IMR-90 (cell line): Measurements from ENCODE around the gene CREB5. TPM values are rescaled to one million over a fixed set of nuclear protein-coding genes. Genes with fewer than 3 reads are reported as not detected.

ENCODE experiments used
- ATAC-seq: fragments of 200-7000 bp; cut with Tn5 transposase; 2 replicates; pipeline ENCODE4 v1.9.1; 2020; ENCODE audit warnings: low read depth, mild to moderate bottlenecking, moderate library complexity
- BruUV-seq: library from RNA; stranded (reverse); fragments of 400-500 nt; replicated peaks from 2 replicates; lab custom pipeline; 2021; lab: Mats Ljungman, UMichigan
- CTCF ChIA-PET: fragments of 300-600 bp; formaldehyde crosslinking; extraction: SDS; loops from one replicate; lab custom pipeline; 2021; ENCODE audit warnings: antibody characterized with exemption; lab: Yijun Ruan, JAX
- POLR2A ChIA-PET: fragments of 300-600 bp; sonication (Branson Sonifier 250); formaldehyde crosslinking; loops from one replicate; lab custom pipeline; 2022; ENCODE audit warnings: antibody characterized with exemption; ENCODE audit not compliant: unreplicated experiment; lab: Charles Lee
- DNase-seq: peaks from one replicate; pipeline ENCODE4 v3.0.0; 2013
- H2AFZ ChIP-seq: replicated peaks from 2 replicates; pipeline ENCODE3; 2013; ENCODE audit warnings: low read length, mild to moderate bottlenecking; ENCODE audit not compliant: poor library complexity
- H2AK5ac ChIP-seq: 2 replicates; pipeline ENCODE4 v1.6.1; 2013; ENCODE audit warnings: low read depth, low read length, inconsistent platforms
- H2AK9ac ChIP-seq: replicated peaks from 2 replicates; pipeline ENCODE3; 2013; ENCODE audit warnings: mild to moderate bottlenecking, low read depth, low read length, moderate library complexity; ENCODE audit not compliant: poor library complexity
- H2BK120ac ChIP-seq: 2 replicates; pipeline ENCODE4 v1.6.1; 2013; ENCODE audit warnings: low read depth, low read length, inconsistent platforms
- H2BK15ac ChIP-seq: 3 replicates; pipeline ENCODE4 v1.6.1; 2013; ENCODE audit warnings: low read depth, low read length, inconsistent platforms
- H2BK20ac ChIP-seq: 2 replicates; pipeline ENCODE4 v1.6.1; 2013; ENCODE audit warnings: low read depth, mild to moderate bottlenecking, inconsistent platforms, low read length, moderate library complexity
- H2BK5ac ChIP-seq: 2 replicates; pipeline ENCODE4 v1.6.1; 2013; ENCODE audit warnings: mild to moderate bottlenecking, low read depth, low read length, inconsistent platforms; ENCODE audit not compliant: poor library complexity, severe bottlenecking
- H3K14ac ChIP-seq: replicated peaks from 2 replicates; pipeline ENCODE4 v1.6.1; 2013; ENCODE audit warnings: low read depth, low read length, inconsistent platforms
- H3K18ac ChIP-seq: 2 replicates; pipeline ENCODE4 v1.6.1; 2013; ENCODE audit warnings: low read depth, low read length, control low read depth
- H3K23ac ChIP-seq: 2 replicates; pipeline ENCODE4 v1.6.1; 2013; ENCODE audit warnings: low read depth, low read length, inconsistent platforms
- H3K27ac ChIP-seq: 2 replicates; pipeline ENCODE4 v1.5.1; 2013; ENCODE audit warnings: mild to moderate bottlenecking, control low read depth, low read length; ENCODE audit not compliant: insufficient read depth
- H3K27me3 ChIP-seq: 2 replicates; pipeline ENCODE4 v1.6.1; 2013; ENCODE audit warnings: low read length; ENCODE audit not compliant: control insufficient read depth, insufficient read depth
- H3K36me3 ChIP-seq: 2 replicates; pipeline ENCODE4 v1.6.1; 2013; ENCODE audit warnings: low read length, mixed read lengths; ENCODE audit not compliant: control insufficient read depth, insufficient read depth
- H3K4ac ChIP-seq: 2 replicates; pipeline ENCODE4 v1.6.1; 2013; ENCODE audit warnings: low read depth, low read length, inconsistent platforms
- H3K4me1 ChIP-seq: 2 replicates; pipeline ENCODE4 v1.6.1; 2013; ENCODE audit warnings: low read length, mixed read lengths; ENCODE audit not compliant: control insufficient read depth, insufficient read depth
- H3K4me2 ChIP-seq: 2 replicates; pipeline ENCODE4 v1.6.1; 2013; ENCODE audit warnings: low read depth, mild to moderate bottlenecking, control low read depth, low read length, moderate library complexity
- H3K4me3 ChIP-seq: 2 replicates; pipeline ENCODE4 v1.5.1; 2013; ENCODE audit warnings: low read depth, mild to moderate bottlenecking, control low read depth, low read length, moderate library complexity; ENCODE audit not compliant: insufficient read depth
- H3K56ac ChIP-seq: 2 replicates; pipeline ENCODE4 v1.6.1; 2013; ENCODE audit warnings: low read length, inconsistent platforms; ENCODE audit not compliant: insufficient read depth; ENCODE audit errors: extremely low read depth
- H3K79me1 ChIP-seq, 2 experiments: 2 replicates each; pipeline ENCODE4 v1.6.1; 2013; ENCODE audit warnings: low read length in 2 of 2, inconsistent platforms in 1 of 2, low read depth in 1 of 2
- H3K9ac ChIP-seq: 2 replicates; pipeline ENCODE4 v1.6.1; 2013; ENCODE audit warnings: low read depth, low read length, control low read depth
- H3K9me1 ChIP-seq: 2 replicates; pipeline ENCODE4 v1.6.1; 2013; ENCODE audit warnings: low read length, inconsistent platforms; ENCODE audit not compliant: insufficient read depth
- H3K9me3 ChIP-seq: 2 replicates; pipeline ENCODE4 v1.6.1; 2013; ENCODE audit warnings: low read length; ENCODE audit not compliant: control insufficient read depth, insufficient read depth
- H4K20me1 ChIP-seq: 2 replicates; pipeline ENCODE4 v1.6.1; 2013; ENCODE audit warnings: low read length, inconsistent platforms; ENCODE audit not compliant: insufficient read depth
- H4K5ac ChIP-seq: 2 replicates; pipeline ENCODE4 v1.6.1; 2013; ENCODE audit warnings: mild to moderate bottlenecking, low read depth, low read length, control low read depth
- H4K8ac ChIP-seq, 2 experiments: 2 replicates each; pipeline ENCODE4 v1.6.1; 2013; ENCODE audit warnings: low read depth in 2 of 2, low read length in 2 of 2, control low read depth in 1 of 2, inconsistent platforms in 1 of 2
- H4K91ac ChIP-seq: 2 replicates; pipeline ENCODE4 v1.6.1; 2013; ENCODE audit warnings: low read depth, low read length, inconsistent platforms; ENCODE audit not compliant: insufficient read depth
- BHLHE40 ChIP-seq: fragments of 150-350 bp; IDR thresholded peaks from 2 replicates; pipeline ENCODE4 v1.6.1; 2016; ENCODE audit warnings: mild to moderate bottlenecking, low read depth, low read length
- RCOR1 ChIP-seq: IDR thresholded peaks from 2 replicates; pipeline ENCODE4 v1.6.1; 2012; ENCODE audit warnings: mild to moderate bottlenecking, low read length, improper control_type of control experiment; ENCODE audit not compliant: insufficient replicate concordance
- WGBS, 2 experiments: methylation state at CpG; one replicate each; pipeline versions ENCODE4 v1.1.5 to v1.1.7; 2013; ENCODE audit warnings: missing lambda C conversion rate in 2 of 2; ENCODE audit not compliant: insufficient read length in 1 of 2; ENCODE audit errors: extremely low coverage in 2 of 2; 5-methylcytosine and 5-hydroxymethylcytosine counted together
- dilution Hi-C: fragments of 300-500 bp; cut with HindIII; formaldehyde crosslinking; loops from one replicate; pipeline ENCODE4 v1.14.3; 2018; ENCODE audit warnings: low sequenced_read_pairs; ENCODE audit not compliant: unreplicated experiment
- in situ Hi-C: fragments of 300-500 bp; cut with MboI; formaldehyde crosslinking; loops from 3 replicates; pipeline ENCODE4 v1.14.3; 2019; ENCODE audit warnings: low sequenced_read_pairs, inconsistent platforms, mixed read lengths
- intact Hi-C: fragments of 100-400 bp; cut with micrococcal nuclease; formaldehyde crosslinking; loops from 2 replicates; pipeline ENCODE4 v1.10.0; 2022
- polyA plus RNA-seq, 3 experiments: library from polyadenylated mRNA; depleted of rRNA; stranded (reverse); fragments of >200 nt; gene quantifications; 2 replicates each; pipeline ENCODE4 v1.2.3, GENCODE V29; 2012; ENCODE audit warnings: low replicate concordance in 1 of 3
- total RNA-seq: library from RNA; depleted of rRNA; stranded (reverse); fragments of >200 nt; gene quantifications from 2 replicates; pipeline ENCODE4 v1.2.3, GENCODE V29; 2012

CREB5 gene
- total and polyA plus RNA-seq, 2 of the 4 experiments (the other 2 are of a cell fraction) = 7.3 to 13.1 TPM

DNA sequence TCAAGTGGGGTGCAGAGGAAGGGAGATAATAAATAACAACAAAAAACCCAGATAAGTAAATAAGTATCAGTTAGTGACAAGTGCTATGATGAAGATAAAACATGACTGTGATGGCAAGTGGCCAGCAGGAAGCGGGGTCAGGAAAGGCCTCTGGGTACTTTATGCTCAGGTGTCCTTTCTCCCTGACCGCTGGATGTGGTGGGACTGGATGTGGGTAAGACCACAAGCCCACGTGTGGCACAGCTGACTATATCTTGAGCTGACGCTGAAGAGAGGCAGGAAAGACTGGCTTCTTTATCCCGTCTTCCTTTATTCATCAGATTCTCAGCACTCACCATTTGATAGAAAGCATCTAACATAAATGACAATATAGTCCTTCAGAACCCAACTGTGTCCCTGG is 87.8 kb downstream of the CREB5 start:
- ChIA-PET CTCF (no interaction called here), POLR2A (no interaction called here)
- WGBS, 2 experiments = no CpG with 5 or more reads among the region's 5 CpGs
- BruUV-seq = no TSS peak
- TF ChIP-seq RCOR1 = no peak
- TF ChIP-seq BHLHE40 = no peak
- Histone ChIP-seq H2BK5ac (no peak overlapping the region), H3K36me3 (0 out of 2 replicates have a peak, but pooled peaks cover 2% of the 10 kb centered on the region), H3K14ac (no peak overlapping the region), H2BK120ac (no peak overlapping the region), H2BK15ac (no peak overlapping the region), H3K4me3 (no peak overlapping the region), H2AK5ac (no peak overlapping the region), H3K4ac (no peak overlapping the region), H2BK20ac (no peak overlapping the region), H4K91ac (no peak overlapping the region), H3K9me1 (no peaks in the 10 kb centered on the region), H4K8ac (no peak overlapping the region), H3K27ac (no peak overlapping the region), H3K4me1 (no peaks in the 10 kb centered on the region), H3K18ac (no peak overlapping the region), H4K5ac (no peak overlapping the region), H3K23ac (no peak overlapping the region), H4K20me1 (no peaks in the 10 kb centered on the region), H3K9me3 (no peaks in the 10 kb centered on the region), H2AFZ (no peak overlapping the region), H3K9ac (no peak overlapping the region), H3K4me2 (no peak overlapping the region), H2AK9ac (no peak overlapping the region), H3K27me3 (no peaks in the 10 kb centered on the region), H3K79me1 (no peaks in the 10 kb centered on the region), H3K56ac (no peak overlapping the region)
- ATAC-seq (no peak), DNase-seq (no peak)
- intact Hi-C loops (no loop called here), dilution Hi-C loops (no loop called here), in situ Hi-C loops (no loop called here)
